Measurements from ENCODE around the gene ADK. TPM values are rescaled to one million over a fixed set of nuclear protein-coding genes. Genes with fewer than 3 reads are reported as not detected.

Gene ADK
- total RNA-seq, 1 experiment from 2014 or later: 26.8 TPM

GRCh38 chr10:74748468-74749031 is 597.5 kb downstream of the ADK start:
- Histone ChIP-seq H2BK120ac (ENCODE audit: low read depth, low read length, poor library complexity, severe bottlenecking) (no peak overlapping the region), H3T11ph (ENCODE audit: low read length) (no peak overlapping the region), H3K23ac (ENCODE audit: insufficient read length, low read depth, low read length) (no peak overlapping the region), H3K4me1 (ENCODE audit: insufficient read depth, low read length) (no peaks in the 10 kb centered on the region), H2AK5ac (ENCODE audit: insufficient read length, low read length) (no peak overlapping the region), H2BK5ac (ENCODE audit: insufficient read length, low read length) (no peak overlapping the region), H3K18ac (ENCODE audit: insufficient read length, low read depth, low read length) (no peak overlapping the region), H2BK12ac (ENCODE audit: insufficient read length, low read depth, low read length) (no peak overlapping the region), H2BK20ac (ENCODE audit: low read depth, low read length, poor library complexity, severe bottlenecking) (no peak overlapping the region), H3K23me2 (ENCODE audit: insufficient read length, low read depth, low read length, poor library complexity, severe bottlenecking) (no peaks in the 10 kb centered on the region), H3K27ac (ENCODE audit: insufficient read length, low read depth, low read length) (no peak overlapping the region), H4K5ac (ENCODE audit: insufficient read length, low read depth, low read length) (no peak overlapping the region), H3K56ac (ENCODE audit: insufficient read length, low read depth, low read length) (no peak overlapping the region), H3K4ac (ENCODE audit: low read depth, low read length) (no peak overlapping the region), H3K4me2 (ENCODE audit: insufficient read depth, insufficient read length, low read length) (no peak overlapping the region), H3K27me3 (ENCODE audit: insufficient read depth, low read length) (no peaks in the 10 kb centered on the region), H3K79me1 (ENCODE audit: insufficient read depth, low read depth, low read length, poor library complexity, severe bottlenecking) (no peaks in the 10 kb centered on the region), H2AFZ (ENCODE audit: low read length) (no peak overlapping the region), H3K9me3 (ENCODE audit: control insufficient read depth, low read depth, low read length) (no peaks in the 10 kb centered on the region), H3K14ac (ENCODE audit: insufficient read depth, low read length) (no peak overlapping the region), H2BK15ac (ENCODE audit: low read depth, low read length) (no peak overlapping the region), H4K8ac (replicated peaks; ENCODE audit: insufficient read length, low read depth, low read length) (no peak overlapping the region), H3K9ac (ENCODE audit: extremely low read depth, insufficient read length, low read length) (no peak overlapping the region), H4K20me1 (ENCODE audit: control insufficient read depth, insufficient read depth, insufficient read length) (no peaks in the 10 kb centered on the region), H3K79me2 (ENCODE audit: insufficient read depth, low read length) (no peaks in the 10 kb centered on the region), H4K91ac (ENCODE audit: insufficient read length, low read depth, low read length) (no peak overlapping the region)
- H3K4me1 Mint-ChIP-seq: peaks cover 9 to 11% of the 10 kb centered on the region in 2 experiments
- no peak for TF ChIP-seq CTCF (conservative IDR thresholded peaks at IDR 0.05)
- peaks cover 3% of the 10 kb centered on the region; the same call in 1 of the 2 replicates for H3K27me3 Mint-ChIP-seq (ENCODE audit: low read depth)
- H3K4me3 Mint-ChIP-seq: no peak overlapping the region
- H3K36me3 Mint-ChIP-seq (ENCODE audit: insufficient read depth in 1 of 3, low read depth in 3 of 3): no peaks in the 10 kb centered on the region
- DNase-seq: no peak
- no peaks in the 10 kb centered on the region for H3K9me3 Mint-ChIP-seq
- no CpG with 5 or more reads among the region's 9 CpGs for WGBS (ENCODE audit: extremely low coverage, insufficient read length, low lambda C conversion rate)
- no peak overlapping the region for H3K27ac Mint-ChIP-seq
